Activated CD8-positive, alpha-beta memory T cell treated with anti-CD3 and anti-CD28 coated beads, Interleukin-2, amount 50 U/mL, for 4 hours (primary cell): ENCODE measurements around the gene NSUN5.
"Not testable (repeated sequence)": the region's sequence is repeated elsewhere in the genome, so short reads cannot be mapped to it uniquely, and the experiment has no call there.

Source experiments
- DNase-seq: peaks from one replicate; pipeline ENCODE4 v3.0.0-alpha.2; 2020

Gene NSUN5

GRCh38 chr7:73325424-73325823, 16.8 kb upstream of the NSUN5 start:
- DNase-seq = not testable (repeated sequence)

DNA sequence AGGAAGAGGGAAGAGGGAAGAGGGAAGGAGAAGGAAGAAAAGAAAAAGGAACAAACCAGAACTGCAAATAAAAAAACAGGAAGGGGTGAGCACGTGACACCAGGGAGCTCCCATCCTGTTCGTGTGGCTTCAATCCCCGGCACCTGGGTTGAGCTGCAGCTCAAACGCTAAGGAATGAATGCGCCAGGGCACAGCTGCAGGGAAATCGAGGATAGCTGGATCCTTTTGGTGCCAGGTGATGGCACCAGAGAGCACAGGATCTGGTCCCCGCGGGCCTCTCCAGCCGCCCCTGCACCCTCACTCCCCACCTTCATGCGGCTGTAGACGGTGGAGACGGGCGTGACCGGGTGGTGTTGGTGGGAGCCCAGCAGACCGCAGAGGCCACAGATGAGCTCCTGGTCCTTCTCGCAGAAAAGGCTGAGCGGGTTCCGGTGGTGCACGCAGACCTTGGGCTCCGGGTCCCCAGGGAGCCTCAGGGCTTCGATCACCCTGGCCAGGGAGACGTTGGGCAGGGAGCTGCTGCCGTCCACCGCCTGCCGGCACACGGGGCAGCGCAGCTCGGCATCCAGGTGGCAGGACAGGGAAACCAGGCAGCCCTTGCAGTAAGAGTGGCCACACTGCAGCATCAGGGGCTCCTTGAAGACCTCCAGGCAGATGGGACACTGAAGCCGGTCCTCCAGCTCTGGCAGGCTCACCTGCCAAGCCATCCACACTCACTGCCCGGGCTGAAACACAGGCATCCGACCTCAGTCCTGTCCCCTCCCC, 15.6 kb upstream of the NSUN5 start:
- DNase-seq = peak; percentile 56

DNA sequence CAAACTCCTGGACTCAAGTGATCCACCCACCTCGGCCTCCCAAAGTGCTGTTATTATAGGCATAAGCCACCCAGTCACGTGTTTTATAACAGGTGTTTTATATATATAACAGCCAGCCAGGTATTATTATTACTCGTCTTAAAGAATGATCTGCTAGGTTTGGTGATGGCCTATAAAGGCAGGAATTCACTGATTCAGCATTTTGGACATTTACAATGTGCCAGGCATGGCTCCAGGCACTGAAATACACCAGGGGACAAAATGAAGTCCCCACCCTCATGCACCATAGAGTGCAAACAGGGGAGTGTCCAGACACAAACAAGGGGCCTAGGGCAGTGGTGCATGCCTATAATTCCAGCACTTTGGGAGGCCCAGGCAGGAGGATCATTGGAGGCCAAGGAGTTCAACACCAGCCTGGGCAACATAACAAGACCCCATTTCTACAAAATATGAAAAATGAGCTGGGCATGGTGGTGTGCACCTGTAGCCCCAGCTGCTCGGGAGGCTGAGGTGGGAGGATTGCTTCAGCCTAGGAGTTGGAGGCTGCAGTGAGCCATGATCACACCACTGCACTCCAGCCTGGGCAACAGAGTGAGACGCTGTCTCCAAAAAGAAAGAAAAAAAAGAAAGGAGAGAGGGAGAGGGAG, 14.9 kb upstream of the NSUN5 start:
- not testable (repeated sequence) for DNase-seq

- DNase-seq = not testable (repeated sequence)
Measured at GRCh38 chr7:73320009-73320408, 11.4 kb upstream of the NSUN5 start.

GRCh38 chr7:73319541-73319940, 10.9 kb upstream of the NSUN5 start:
- not testable (repeated sequence) for DNase-seq

- DNase-seq = not testable (repeated sequence)
Measured at GRCh38 chr7:73318656-73319204, 10.1 kb upstream of the NSUN5 start.

GRCh38 chr7:73316521-73316920, 7.9 kb upstream of the NSUN5 start:
- DNase-seq = no peak

DNA sequence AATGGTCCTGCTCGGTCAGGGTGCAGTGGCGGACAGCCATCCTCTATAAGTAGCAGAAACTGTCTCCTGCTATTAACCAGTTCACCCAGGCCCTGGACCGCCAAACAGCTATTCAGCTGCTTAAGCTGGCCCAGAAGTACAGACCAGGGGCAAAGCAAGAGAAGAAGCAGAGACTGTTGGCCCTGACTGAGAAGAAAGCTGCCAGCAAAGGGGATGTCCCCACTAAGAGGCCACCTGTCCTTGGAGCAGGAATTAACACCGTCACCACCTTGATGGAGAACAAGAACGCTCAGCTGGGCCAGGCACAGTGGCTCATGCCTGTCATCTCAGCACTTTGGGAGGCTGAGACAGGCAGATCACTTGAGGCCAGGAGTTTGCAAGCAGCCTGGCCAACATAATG, 5.6 kb upstream of the NSUN5 start:
- no peak for DNase-seq

GRCh38 chr7:73313521-73313906, 4.9 kb upstream of the NSUN5 start:
- DNase-seq = no peak

- DNase-seq = no peak
Measured at GRCh38 chr7:73312831-73313520, 4.3 kb upstream of the NSUN5 start.

DNA sequence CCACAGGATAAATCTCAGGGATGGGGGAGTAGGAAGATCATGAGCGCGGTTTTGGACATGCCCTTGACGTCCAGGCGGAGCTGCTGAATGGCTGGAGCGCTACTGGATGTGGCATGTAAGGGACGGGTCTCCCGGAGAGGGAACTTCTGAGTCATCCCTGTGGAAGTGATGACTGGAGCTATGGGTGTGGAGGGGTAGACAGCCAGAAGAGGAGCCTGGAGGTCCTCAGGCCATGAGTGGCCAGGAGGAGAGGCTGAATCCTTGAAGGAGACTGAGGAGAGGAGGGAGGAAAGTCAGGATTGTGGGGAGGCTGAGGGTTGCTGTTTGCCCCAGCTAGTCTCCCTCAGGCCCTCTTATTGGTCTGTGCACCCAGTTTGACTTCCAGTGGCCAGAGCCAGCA, 2.8 kb upstream of the NSUN5 start:
- not testable (repeated sequence) for DNase-seq

DNA sequence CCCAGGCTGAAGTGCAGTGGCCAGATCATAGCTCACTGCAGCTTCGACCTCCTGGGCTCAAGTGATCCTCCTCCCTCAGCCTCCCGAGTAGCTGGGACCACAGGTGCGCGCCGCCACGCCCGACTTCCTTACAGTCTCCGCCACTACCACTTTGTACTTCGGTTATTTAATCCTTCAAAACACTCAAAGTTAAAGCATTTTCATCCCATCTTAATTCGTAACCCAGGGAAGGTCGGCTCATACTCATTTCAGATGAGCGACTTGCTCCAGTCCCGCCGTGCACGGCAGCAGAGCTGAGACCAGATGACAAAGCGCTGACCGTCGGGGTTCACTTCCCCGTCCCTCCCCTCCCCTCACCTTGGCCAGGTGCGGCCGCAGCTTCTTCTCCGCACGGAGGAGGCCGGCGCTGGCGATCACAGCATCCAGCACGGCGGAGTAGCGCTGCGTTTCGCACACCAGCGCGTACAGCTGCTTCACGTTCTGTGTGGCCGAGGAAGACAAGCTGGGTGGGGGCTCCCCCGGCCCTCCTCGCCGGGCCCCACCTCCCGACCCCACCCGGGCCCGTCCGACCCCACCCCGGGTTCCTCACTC, 457 bp downstream of the NSUN5 start:
- DNase-seq = no peak

- DNase-seq = no peak
Measured at GRCh38 chr7:73307436-73307835, 1.2 kb downstream of the NSUN5 start.

- DNase-seq = not testable (repeated sequence)
Measured at GRCh38 chr7:73304612-73305387, 3.8 kb downstream of the NSUN5 start.

- DNase-seq = no peak
Measured at GRCh38 chr7:73304071-73304470, 4.6 kb downstream of the NSUN5 start.

GRCh38 chr7:73303546-73303945, 5.1 kb downstream of the NSUN5 start:
- DNase-seq = no peak

GRCh38 chr7:73302846-73303245, 5.8 kb downstream of the NSUN5 start:
- DNase-seq = not testable (repeated sequence)

DNA sequence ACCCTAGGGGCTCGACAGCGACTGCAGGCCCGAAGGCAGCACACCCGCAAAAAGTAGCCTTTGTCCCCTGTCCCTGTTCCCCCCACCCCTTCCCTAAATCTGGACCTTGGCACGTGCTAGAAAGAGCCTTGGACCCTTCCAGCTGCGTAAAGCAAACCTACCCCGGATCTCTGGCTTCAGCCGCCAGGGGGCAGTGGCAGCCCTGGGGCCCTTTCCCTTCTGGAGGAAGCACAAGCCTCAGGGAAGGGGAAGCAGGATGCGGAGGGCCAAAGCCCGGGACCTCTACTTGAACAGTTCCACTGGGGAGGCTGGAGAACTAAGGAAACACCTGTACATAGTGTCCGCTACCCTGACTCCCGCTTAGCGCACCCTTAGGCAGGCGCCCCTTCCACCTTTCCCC, 7.5 kb downstream of the NSUN5 start:
- DNase-seq = not testable (repeated sequence)

DNA sequence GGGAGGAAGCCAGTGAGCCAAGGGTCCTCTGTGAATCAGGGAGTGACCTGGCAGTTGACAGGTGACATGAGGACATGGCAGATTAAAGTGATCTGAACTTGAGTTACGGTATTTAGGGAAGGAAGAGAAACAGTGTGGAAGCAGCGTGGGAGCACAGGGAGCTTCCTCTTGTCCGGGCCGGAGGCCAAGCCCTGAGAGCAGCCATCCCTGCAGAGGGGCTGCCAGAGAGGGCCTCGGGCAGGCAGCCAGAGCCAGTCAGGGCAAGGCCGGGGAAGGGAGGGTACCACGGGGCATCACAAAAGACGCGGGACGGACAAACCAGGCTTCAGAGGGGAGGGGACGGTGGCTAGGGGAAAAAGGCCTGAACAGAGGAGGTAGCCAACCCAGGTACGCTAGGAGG, 8.8 kb downstream of the NSUN5 start:
- not testable (repeated sequence) for DNase-seq

DNA sequence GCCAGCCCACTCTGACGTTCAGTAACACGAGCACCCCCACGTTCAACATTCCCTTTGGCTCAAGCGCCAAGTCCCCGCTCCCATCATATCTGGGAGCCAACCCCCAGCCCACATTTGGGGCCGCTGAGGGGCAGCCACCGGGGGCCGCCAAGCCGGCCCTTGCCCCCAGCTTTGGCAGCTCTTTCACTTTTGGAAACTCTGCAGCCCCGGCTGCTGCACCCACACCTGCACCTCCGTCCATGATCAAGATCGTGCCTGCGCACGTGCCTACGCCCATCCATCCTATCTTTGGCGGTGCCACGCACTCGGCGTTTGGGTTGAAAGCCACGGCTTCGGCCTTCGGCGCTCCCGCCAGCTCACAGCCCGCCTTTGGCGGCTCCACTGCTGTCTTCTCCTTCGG, 10.9 kb downstream of the NSUN5 start:
- not testable (repeated sequence) for DNase-seq

- not testable (repeated sequence) for DNase-seq
Measured at GRCh38 chr7:73297235-73297634, 11.4 kb downstream of the NSUN5 start.

DNA sequence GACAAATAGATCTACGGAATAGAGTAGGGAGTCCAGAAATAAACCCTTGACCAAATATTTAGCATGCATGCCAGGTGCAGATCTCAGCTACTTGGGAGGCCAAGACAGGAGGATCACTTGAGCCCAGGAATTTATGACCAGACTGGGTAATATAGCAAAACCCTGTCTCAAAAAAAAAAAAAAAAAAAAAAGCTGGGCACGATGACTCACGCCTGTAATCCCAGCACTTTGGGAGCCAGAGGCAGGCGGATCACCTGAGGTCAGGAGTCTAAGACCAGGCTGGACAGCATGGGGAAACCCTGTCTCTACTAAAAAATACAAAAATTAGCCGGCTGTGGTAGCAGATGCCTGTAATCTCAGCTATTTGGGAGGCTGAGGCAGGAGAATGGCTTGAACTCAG, 31.4 kb downstream of the NSUN5 start:
- not testable (repeated sequence) for DNase-seq
